HEK293 (cell line): ENCODE measurements around the gene DOCK4.

Experiments used
- CTCF ChIA-PET: fragments of 350-600 bp; formaldehyde crosslinking; extraction: SDS; loops from one replicate; lab custom pipeline; 2021; ENCODE audit warnings: antibody characterized with exemption; lab: Yijun Ruan, JAX
- POLR2A ChIA-PET: fragments of 300-600 bp; formaldehyde crosslinking; extraction: SDS; loops from one replicate; lab custom pipeline; 2020; ENCODE audit warnings: antibody characterized with exemption, inconsistent platforms; lab: Yijun Ruan, JAX
- H3K27ac ChIP-seq: fragments of 200-500 bp; sonication (Bioruptor generic); 2 replicates; pipeline ENCODE4 v1.5.1; 2014; ENCODE audit warnings: low read depth, low read length, control low read depth, inconsistent platforms; ENCODE audit errors: extremely low read depth
- H3K36me3 ChIP-seq, 2 experiments: fragments of 200-500 bp in 1 of 2; sonication (Bioruptor generic) in 1 of 2; 1 replicate in 1 of 2; 2 replicates in 1 of 2; pipeline ENCODE4 v1.5.1; 2014 to 2017; ENCODE audit warnings: inconsistent platforms in 2 of 2, low read length in 2 of 2; ENCODE audit not compliant: control insufficient read depth in 2 of 2, insufficient read depth in 1 of 2
- H3K4me1 ChIP-seq: fragments of 200-500 bp; sonication (Bioruptor generic); 2 replicates; pipeline ENCODE4 v1.5.1; 2014; ENCODE audit warnings: mild to moderate bottlenecking, low read length, inconsistent platforms; ENCODE audit not compliant: control insufficient read depth, insufficient read depth
- H3K4me3 ChIP-seq: 2 replicates; pipeline ENCODE4 v1.5.1; 2011; ENCODE audit warnings: low read depth, mild to moderate bottlenecking, control low read depth, low read length, moderate library complexity
- H3K9me3 ChIP-seq: fragments of 200-500 bp; sonication (Bioruptor generic); 2 replicates; pipeline ENCODE4 v1.5.1; 2014; ENCODE audit warnings: low read depth, low read length, inconsistent platforms; ENCODE audit not compliant: control insufficient read depth, insufficient read depth
- BCL6B ChIP-seq: fragments of 450-650 bp; formaldehyde crosslinking; IDR thresholded peaks from 2 replicates; pipeline ENCODE4 v1.5.1; 2017; ENCODE audit warnings: missing biosample characterization, missing genetic modification characterization
- FEZF1 ChIP-seq: fragments of 450-650 bp; formaldehyde crosslinking; IDR thresholded peaks from 2 replicates; pipeline ENCODE4 v1.5.1; 2016; ENCODE audit warnings: missing biosample characterization, missing genetic modification characterization
- GLI2 ChIP-seq: fragments of 450-650 bp; formaldehyde crosslinking; IDR thresholded peaks from 2 replicates; pipeline ENCODE4; 2017; ENCODE audit warnings: missing biosample characterization, missing genetic modification characterization, low read depth, borderline replicate concordance
- GLI4 ChIP-seq: fragments of 450-650 bp; formaldehyde crosslinking; IDR thresholded peaks from 2 replicates; pipeline ENCODE4 v1.5.1; 2016; ENCODE audit warnings: missing biosample characterization, missing genetic modification characterization
- HIC1 ChIP-seq: fragments of 450-650 bp; formaldehyde crosslinking; IDR thresholded peaks from 2 replicates; pipeline ENCODE4 v1.5.1; 2016; ENCODE audit warnings: missing biosample characterization, missing genetic modification characterization
- HOXA7 ChIP-seq: sonication (generic); formaldehyde crosslinking; IDR thresholded peaks from 2 replicates; pipeline ENCODE4 v1.8.1; 2022; ENCODE audit warnings: missing genetic modification reagents, borderline replicate concordance
- KLF17 ChIP-seq: fragments of 450-650 bp; formaldehyde crosslinking; IDR thresholded peaks from 2 replicates; pipeline ENCODE4 v1.5.1; 2016; ENCODE audit warnings: missing biosample characterization, missing genetic modification characterization
- PRDM1 ChIP-seq: fragments of 450-650 bp; formaldehyde crosslinking; IDR thresholded peaks from 2 replicates; pipeline ENCODE4; 2016; ENCODE audit warnings: missing biosample characterization, missing genetic modification characterization
- REPIN1 ChIP-seq: fragments of 450-650 bp; formaldehyde crosslinking; IDR thresholded peaks from 2 replicates; pipeline ENCODE4 v1.5.1; 2017; ENCODE audit warnings: missing biosample characterization, missing genetic modification characterization, low read depth
- ZBTB6 ChIP-seq: fragments of 450-650 bp; formaldehyde crosslinking; IDR thresholded peaks from 2 replicates; pipeline ENCODE4 v1.5.1; 2017; ENCODE audit warnings: missing biosample characterization, missing genetic modification characterization
- ZFP3 ChIP-seq: fragments of 450-650 bp; formaldehyde crosslinking; IDR thresholded peaks from 2 replicates; pipeline ENCODE4 v1.5.1; 2016; ENCODE audit warnings: low read depth, missing biosample characterization, missing genetic modification characterization
- ZNF10 ChIP-seq: fragments of 450-650 bp; formaldehyde crosslinking; IDR thresholded peaks from 2 replicates; pipeline ENCODE4 v1.5.1; 2017; ENCODE audit warnings: missing biosample characterization, missing genetic modification characterization
- ZNF112 ChIP-seq: fragments of 450-650 bp; formaldehyde crosslinking; IDR thresholded peaks from 2 replicates; pipeline ENCODE4 v1.5.0; 2017; ENCODE audit warnings: missing biosample characterization, missing genetic modification characterization
- ZNF175 ChIP-seq: fragments of 450-650 bp; formaldehyde crosslinking; IDR thresholded peaks from 2 replicates; pipeline ENCODE4 v1.5.1; 2016; ENCODE audit warnings: missing biosample characterization, missing genetic modification characterization
- ZNF184 ChIP-seq: fragments of 450-650 bp; IDR thresholded peaks from 2 replicates; pipeline ENCODE4 v1.5.1; 2018; ENCODE audit warnings: missing biosample characterization, mild to moderate bottlenecking, missing genetic modification characterization
- ZNF239 ChIP-seq: fragments of 450-650 bp; formaldehyde crosslinking; IDR thresholded peaks from 2 replicates; pipeline ENCODE4 v1.5.1; 2016; ENCODE audit warnings: missing biosample characterization, missing genetic modification characterization
- ZNF280C ChIP-seq: fragments of 450-650 bp; formaldehyde crosslinking; IDR thresholded peaks from 2 replicates; pipeline ENCODE4 v1.5.1; 2016; ENCODE audit warnings: missing biosample characterization, missing genetic modification characterization
- ZNF391 ChIP-seq: fragments of 450-650 bp; formaldehyde crosslinking; IDR thresholded peaks from 2 replicates; pipeline ENCODE4 v1.5.1; 2016; ENCODE audit warnings: low read depth, missing biosample characterization, missing genetic modification characterization, borderline replicate concordance
- ZNF404 ChIP-seq: fragments of 450-650 bp; formaldehyde crosslinking; IDR thresholded peaks from 2 replicates; pipeline ENCODE4 v1.5.1; 2017; ENCODE audit warnings: missing biosample characterization, missing genetic modification characterization
- ZNF423 ChIP-seq: fragments of 450-650 bp; formaldehyde crosslinking; IDR thresholded peaks from 2 replicates; pipeline ENCODE4 v1.5.1; 2016; ENCODE audit warnings: missing biosample characterization, missing genetic modification characterization
- ZNF48 ChIP-seq: fragments of 450-650 bp; formaldehyde crosslinking; IDR thresholded peaks from 2 replicates; pipeline ENCODE4 v1.5.1; 2016; ENCODE audit warnings: missing biosample characterization, missing genetic modification characterization
- ZNF521 ChIP-seq: fragments of 450-650 bp; formaldehyde crosslinking; IDR thresholded peaks from 2 replicates; pipeline ENCODE4 v1.5.1; 2017; ENCODE audit warnings: missing biosample characterization, mild to moderate bottlenecking, missing genetic modification characterization
- ZNF600 ChIP-seq: fragments of 450-650 bp; formaldehyde crosslinking; IDR thresholded peaks from 2 replicates; pipeline ENCODE4 v1.5.1; 2016; ENCODE audit warnings: missing biosample characterization, missing genetic modification characterization
- ZNF692 ChIP-seq: fragments of 450-650 bp; formaldehyde crosslinking; IDR thresholded peaks from 2 replicates; pipeline ENCODE4 v1.5.1; 2016; ENCODE audit warnings: missing biosample characterization, missing genetic modification characterization
- ZSCAN16 ChIP-seq: fragments of 450-650 bp; formaldehyde crosslinking; IDR thresholded peaks from 2 replicates; pipeline ENCODE4 v1.5.1; 2016; ENCODE audit warnings: missing biosample characterization, missing genetic modification characterization

DOCK4 gene

GRCh38 chr7:111990643-111991042 is 215.6 kb downstream of the DOCK4 start (continued):
- TF ChIP-seq ZNF521 (tag by site-specific recombination), result no peak
- no peak for TF ChIP-seq ZNF175
- no peak for TF ChIP-seq REPIN1 (tag by site-specific recombination)
- no peak for TF ChIP-seq ZFP3 (tag by site-specific recombination)
- TF ChIP-seq BCL6B, result no peak
- no peak for TF ChIP-seq ZNF600 (tag by site-specific recombination)

GRCh38 chr7:111987886-111988285 is 218.3 kb downstream of the DOCK4 start:
- Histone ChIP-seq H3K4me1 (no peaks in the 10 kb centered on the region), H3K27ac (no peak overlapping the region), H3K4me3 (no peak overlapping the region), H3K9me3 (no peaks in the 10 kb centered on the region), H3K36me3 (peaks cover 0 to 6% of the 10 kb centered on the region in 2 experiments; a peak in 1 of 3 replicates)
- POLR2A ChIA-PET, result no interaction called here
- CTCF ChIA-PET, result interaction anchor here (0.8 kb wide), 1 partner anchor 16 kb away, joined by 4 read pairs; no protein-coding TSS in a partner anchor
- no peak for TF ChIP-seq KLF17 (tag by site-specific recombination)
- no peak for TF ChIP-seq GLI2 (tag by site-specific recombination)
- TF ChIP-seq ZNF692 (tag by site-specific recombination), result no peak
- no peak for TF ChIP-seq ZNF404 (tag by site-specific recombination)
- TF ChIP-seq ZSCAN16, result no peak
- TF ChIP-seq ZNF10 (tag by site-specific recombination), result no peak

- ChIA-PET CTCF (interaction anchor here (0.6 kb wide), 1 partner anchor 88 kb away, joined by 8 read pairs; no protein-coding TSS in a partner anchor), POLR2A (no interaction called here)
- no peak overlapping the region for H3K27ac ChIP-seq
- no peaks in the 10 kb centered on the region for H3K9me3 ChIP-seq
- no peak overlapping the region for H3K4me3 ChIP-seq
- peaks cover 0 to 6% of the 10 kb centered on the region in 2 experiments; a peak in 1 of 3 replicates for H3K36me3 ChIP-seq
- H3K4me1 ChIP-seq, result no peaks in the 10 kb centered on the region
- TF ChIP-seq GLI4 (tag by site-specific recombination), result no peak
- TF ChIP-seq ZNF423, result no peak
- no peak for TF ChIP-seq ZNF280C (tag by site-specific recombination)
- TF ChIP-seq ZNF391 (tag by site-specific recombination), result no peak
- no peak for TF ChIP-seq PRDM1 (tag by site-specific recombination)
- TF ChIP-seq ZNF48, result no peak
- no peak for TF ChIP-seq FEZF1 (tag by site-specific recombination)
- no peak for TF ChIP-seq ZNF184
- TF ChIP-seq ZNF112, result no peak
- no peak for TF ChIP-seq HIC1 (tag by site-specific recombination)
- no peak for TF ChIP-seq ZNF239
- no peak for TF ChIP-seq HOXA7 (CRISPR knock-in tag)
- no peak for TF ChIP-seq ZBTB6 (tag by site-specific recombination)
These were observed 218.9 kb downstream of the DOCK4 start for GRCh38 chr7:111987115-111987826.
